Fibroblast of the aortic adventitia (primary cell): ENCODE measurements around the gene FHIT. TPM values are rescaled to one million over a fixed set of nuclear protein-coding genes. Genes with fewer than 3 reads are reported as not detected.

ENCODE experiments used
- DNase-seq: peaks from one replicate; pipeline ENCODE4 v3.0.0-alpha.2; 2010; ENCODE audit warnings: low read depth
- H3K4me3 ChIP-seq: 2 replicates; pipeline ENCODE4 v1.5.1; 2011; ENCODE audit warnings: low read depth, mild to moderate bottlenecking, control low read depth, low read length, moderate library complexity
- total RNA-seq: library from RNA; depleted of rRNA; stranded (reverse); fragments of >200 nt; gene quantifications from 2 replicates; pipeline ENCODE4 v1.2.3, GENCODE V29; 2012; ENCODE audit warnings: low replicate concordance
- TF ChIP-seq, protein P1 (sequence below): IDR thresholded peaks from 2 replicates; pipeline ENCODE4 v1.5.1; 2011; ENCODE audit warnings: mild to moderate bottlenecking, low read length, control low read depth, inconsistent platforms; ENCODE audit not compliant: insufficient read depth

Gene FHIT
- total RNA-seq, 1 donor: 1.5 TPM

GRCh38 chr3:60775985-60776384 is 475.3 kb downstream of the FHIT start:
- TF ChIP-seq, protein P1, sequence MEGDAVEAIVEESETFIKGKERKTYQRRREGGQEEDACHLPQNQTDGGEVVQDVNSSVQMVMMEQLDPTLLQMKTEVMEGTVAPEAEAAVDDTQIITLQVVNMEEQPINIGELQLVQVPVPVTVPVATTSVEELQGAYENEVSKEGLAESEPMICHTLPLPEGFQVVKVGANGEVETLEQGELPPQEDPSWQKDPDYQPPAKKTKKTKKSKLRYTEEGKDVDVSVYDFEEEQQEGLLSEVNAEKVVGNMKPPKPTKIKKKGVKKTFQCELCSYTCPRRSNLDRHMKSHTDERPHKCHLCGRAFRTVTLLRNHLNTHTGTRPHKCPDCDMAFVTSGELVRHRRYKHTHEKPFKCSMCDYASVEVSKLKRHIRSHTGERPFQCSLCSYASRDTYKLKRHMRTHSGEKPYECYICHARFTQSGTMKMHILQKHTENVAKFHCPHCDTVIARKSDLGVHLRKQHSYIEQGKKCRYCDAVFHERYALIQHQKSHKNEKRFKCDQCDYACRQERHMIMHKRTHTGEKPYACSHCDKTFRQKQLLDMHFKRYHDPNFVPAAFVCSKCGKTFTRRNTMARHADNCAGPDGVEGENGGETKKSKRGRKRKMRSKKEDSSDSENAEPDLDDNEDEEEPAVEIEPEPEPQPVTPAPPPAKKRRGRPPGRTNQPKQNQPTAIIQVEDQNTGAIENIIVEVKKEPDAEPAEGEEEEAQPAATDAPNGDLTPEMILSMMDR: no peak
- DNase-seq: no peak
- H3K4me3 ChIP-seq: no peak overlapping the region

GRCh38 chr3:60774617-60775016 is 476.6 kb downstream of the FHIT start:
- H3K4me3 ChIP-seq: no peak overlapping the region
- TF ChIP-seq, protein P1: no peak
- no peak for DNase-seq

DNA sequence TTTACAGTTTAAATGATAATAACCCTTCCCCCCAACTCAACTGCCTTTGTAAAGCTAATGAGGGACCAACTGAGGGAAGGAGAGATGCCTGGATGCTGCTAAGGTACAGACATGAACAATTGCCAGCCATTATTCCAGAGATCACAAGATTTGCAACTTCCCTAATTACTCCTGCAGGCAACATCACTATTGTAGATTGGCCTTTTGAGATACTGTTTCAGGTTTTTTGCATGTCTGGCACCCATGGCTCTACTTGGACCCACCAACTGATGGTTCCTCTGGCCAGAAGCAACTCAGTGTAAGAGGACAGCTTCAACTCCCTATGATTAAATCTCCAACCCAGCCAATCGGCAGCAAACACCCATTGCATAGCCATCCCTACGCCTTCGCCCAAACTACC is 478.7 kb downstream of the FHIT start:
- no peak overlapping the region for H3K4me3 ChIP-seq
- DNase-seq: no peak
- TF ChIP-seq, protein P1: no peak

DNA sequence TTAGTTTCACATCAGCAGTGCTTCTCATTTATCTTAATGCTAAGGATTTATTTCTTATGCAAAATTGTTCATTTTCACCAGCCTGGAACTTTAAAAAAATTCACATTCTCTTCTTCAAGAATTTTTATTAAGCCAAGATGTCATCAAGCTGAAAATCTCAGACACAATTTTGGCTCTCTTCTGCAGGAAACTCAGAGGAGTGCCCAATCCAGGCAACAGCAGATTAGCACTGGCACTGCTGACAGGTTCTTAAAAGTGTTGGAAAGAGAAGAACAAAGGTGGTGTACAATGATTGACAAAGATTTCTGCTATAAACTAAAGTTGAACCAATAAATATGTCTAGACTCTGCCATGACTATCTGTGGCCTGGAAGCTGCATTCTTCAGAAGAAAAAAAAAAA is 479.5 kb downstream of the FHIT start:
- no peak for DNase-seq
- H3K4me3 ChIP-seq: no peak overlapping the region
- TF ChIP-seq, protein P1: no peak

DNA sequence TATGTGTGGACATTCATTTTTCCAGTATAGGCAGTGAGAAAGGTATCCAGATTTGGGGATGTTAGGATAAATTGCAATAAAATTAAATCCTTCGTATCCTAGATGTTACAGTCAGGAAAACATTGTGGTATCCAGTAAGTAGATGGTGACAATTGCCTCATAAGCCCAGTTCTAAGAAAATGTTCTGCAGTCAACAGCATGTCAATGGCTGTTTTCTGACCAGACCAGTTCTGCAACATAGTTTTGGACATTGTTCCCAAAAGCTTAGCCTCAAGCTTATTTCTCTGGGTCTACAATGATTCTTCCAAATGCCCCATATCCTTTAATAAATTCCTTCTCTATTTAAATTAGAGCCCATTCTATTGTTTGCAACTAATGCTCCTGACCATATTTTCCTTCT is 480.7 kb downstream of the FHIT start:
- no peak overlapping the region for H3K4me3 ChIP-seq
- DNase-seq: no peak
- TF ChIP-seq, protein P1: no peak

- no peak for DNase-seq
- TF ChIP-seq, protein P1: no peak
- H3K4me3 ChIP-seq: no peak overlapping the region
Measured at GRCh38 chr3:60767536-60767935, 483.7 kb downstream of the FHIT start.

- DNase-seq: no peak
- TF ChIP-seq, protein P1: no peak
- H3K4me3 ChIP-seq: no peak overlapping the region
Measured at GRCh38 chr3:60765776-60766175, 485.5 kb downstream of the FHIT start.
